ENCODE results near the gene TPRG1L.

The TPRG1L gene

DNA sequence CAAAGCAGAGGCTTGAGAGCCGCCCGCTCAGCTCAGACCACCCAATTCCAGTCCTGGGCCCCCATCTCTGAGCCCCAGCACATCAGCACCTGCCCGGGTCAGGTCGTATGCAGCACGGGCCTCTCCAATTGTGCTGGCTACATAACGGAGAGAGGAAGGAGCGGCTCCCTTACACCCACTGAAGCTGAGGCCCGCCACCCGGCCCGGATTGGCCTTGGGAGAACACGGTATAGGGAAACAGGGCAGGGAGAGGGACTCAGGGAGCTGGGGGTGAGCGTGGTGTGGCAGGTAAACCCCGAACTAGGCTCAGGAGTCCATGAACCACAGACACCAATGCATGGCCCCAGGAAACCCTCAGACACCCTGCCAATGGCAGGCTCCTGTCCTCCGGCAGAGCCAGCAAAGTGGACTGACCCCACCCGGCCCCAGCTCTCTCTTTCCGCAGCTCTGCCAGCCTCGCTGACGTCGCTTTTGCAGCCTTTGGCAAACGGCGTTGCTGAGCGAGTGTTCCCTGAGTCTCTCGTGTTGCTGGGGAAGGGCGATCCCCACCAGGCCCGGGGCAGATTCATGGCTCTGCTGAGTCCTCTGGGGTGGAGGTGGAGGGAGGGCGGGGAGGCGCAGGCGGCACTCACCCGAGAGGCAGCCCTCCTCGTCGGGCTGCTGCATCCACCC lies 30.0 kb upstream of the TPRG1L start:
- Histone ChIP-seq H2AFZ (ENCODE audit: low read depth, low read length) (no peak overlapping the region), H2BK5ac (ENCODE audit: low read depth, low read length, poor library complexity, severe bottlenecking) (no peak overlapping the region), H3K18ac (ENCODE audit: low read depth in 1 of 2, low read length in 2 of 2) (no peak overlapping the region), H3K23ac (ENCODE audit: low read length in 2 of 2) (no peak overlapping the region), H3K27ac (ENCODE audit: low read length, poor library complexity, severe bottlenecking) (no peak overlapping the region), H3K4ac (ENCODE audit: low read depth in 1 of 2, low read length in 2 of 2) (no peak overlapping the region), H3K36me3 (ENCODE audit: control insufficient read depth in 1 of 2, insufficient read depth in 2 of 2, low read depth in 1 of 2, low read length in 2 of 2) (no peaks in the 10 kb centered on the region), H3K9ac (ENCODE audit: low read length) (no peak overlapping the region), H2BK120ac (ENCODE audit: low read depth, low read length) (no peak overlapping the region), H3K9me3 (ENCODE audit: control insufficient read depth, low read length) (no peaks in the 10 kb centered on the region), H4K91ac (ENCODE audit: low read length) (no peak overlapping the region), H3K4me1 (ENCODE audit: control insufficient read depth, insufficient read depth, low read depth, low read length) (peaks cover 10% of the 10 kb centered on the region), H3K27me3 (ENCODE audit: control insufficient read depth in 1 of 2, insufficient read depth in 1 of 2, low read length in 2 of 2) (peaks cover 47 to 78% of the 10 kb centered on the region in 2 experiments), H3K14ac (ENCODE audit: low read length in 2 of 2) (no peak overlapping the region), H2BK15ac (ENCODE audit: low read depth, poor library complexity, severe bottlenecking) (no peak overlapping the region), H2AK5ac (ENCODE audit: low read length, severe bottlenecking) (no peak overlapping the region), H2BK12ac (ENCODE audit: low read length in 2 of 2) (no peak overlapping the region), H3K4me2 (ENCODE audit: low read length, poor library complexity, severe bottlenecking) (no peak overlapping the region), H3K4me3 (ENCODE audit: insufficient read depth in 1 of 2, low read depth in 1 of 2, low read length in 2 of 2) (no peak overlapping the region), H3K79me1 (replicated peaks; ENCODE audit: low read length, poor library complexity, severe bottlenecking) (no peaks in the 10 kb centered on the region), H4K8ac (ENCODE audit: low read length) (no peak overlapping the region)
- no peak for DNase-seq
- WGBS, result 91% methylated on average over 31 of the region's 31 CpGs

DNA sequence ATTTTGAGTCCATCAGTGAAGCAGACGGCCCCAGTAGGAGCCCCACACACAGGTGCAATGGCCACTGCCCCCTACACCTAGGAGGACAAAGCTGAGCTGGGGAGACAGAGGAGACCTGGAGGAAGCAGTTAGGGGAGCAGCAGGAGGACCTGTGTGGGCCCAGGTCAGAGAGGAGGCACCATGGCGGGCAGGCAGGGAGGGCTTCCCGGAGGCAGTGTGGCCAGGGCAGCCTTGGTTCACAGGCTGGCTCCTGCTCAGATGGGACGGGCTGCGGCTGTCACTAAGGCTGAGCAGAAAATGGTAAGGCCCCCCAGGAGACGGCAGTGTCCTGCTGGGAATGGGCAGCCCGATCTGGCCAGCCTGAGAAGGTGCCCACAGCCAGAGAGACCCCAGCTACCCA lies 28.9 kb upstream of the TPRG1L start:
- Histone ChIP-seq H2AK5ac (ENCODE audit: low read length, severe bottlenecking) (no peak overlapping the region), H3K4me1 (ENCODE audit: control insufficient read depth, insufficient read depth, low read depth, low read length) (no peaks in the 10 kb centered on the region), H2BK15ac (ENCODE audit: low read depth, poor library complexity, severe bottlenecking) (no peak overlapping the region), H4K91ac (ENCODE audit: low read length) (no peak overlapping the region), H3K4me2 (ENCODE audit: low read length, poor library complexity, severe bottlenecking) (no peak overlapping the region), H3K36me3 (ENCODE audit: control insufficient read depth in 1 of 2, insufficient read depth in 2 of 2, low read depth in 1 of 2, low read length in 2 of 2) (no peaks in the 10 kb centered on the region), H2BK12ac (ENCODE audit: low read length in 2 of 2) (no peak overlapping the region), H2AFZ (ENCODE audit: low read depth, low read length) (no peak overlapping the region), H2BK120ac (ENCODE audit: low read depth, low read length) (no peak overlapping the region), H3K4ac (ENCODE audit: low read depth in 1 of 2, low read length in 2 of 2) (no peak overlapping the region), H3K9me3 (ENCODE audit: control insufficient read depth, low read length) (no peaks in the 10 kb centered on the region), H3K27ac (ENCODE audit: low read length, poor library complexity, severe bottlenecking) (no peak overlapping the region), H3K79me1 (replicated peaks; ENCODE audit: low read length, poor library complexity, severe bottlenecking) (no peaks in the 10 kb centered on the region), H3K23ac (ENCODE audit: low read length in 2 of 2) (no peak overlapping the region), H3K14ac (ENCODE audit: low read length in 2 of 2) (no peak overlapping the region), H3K27me3 (ENCODE audit: control insufficient read depth in 1 of 2, insufficient read depth in 1 of 2, low read length in 2 of 2) (peaks cover 47 to 80% of the 10 kb centered on the region in 2 experiments), H3K9ac (ENCODE audit: low read length) (no peak overlapping the region), H3K4me3 (ENCODE audit: insufficient read depth in 1 of 2, low read depth in 1 of 2, low read length in 2 of 2) (no peak overlapping the region), H3K18ac (ENCODE audit: low read depth in 1 of 2, low read length in 2 of 2) (no peak overlapping the region), H4K8ac (ENCODE audit: low read length) (no peak overlapping the region), H2BK5ac (ENCODE audit: low read depth, low read length, poor library complexity, severe bottlenecking) (no peak overlapping the region)
- whole genome bisulfite sequencing, result 89% methylated on average over 6 of the region's 7 CpGs
- no peak for DNase-seq

DNA sequence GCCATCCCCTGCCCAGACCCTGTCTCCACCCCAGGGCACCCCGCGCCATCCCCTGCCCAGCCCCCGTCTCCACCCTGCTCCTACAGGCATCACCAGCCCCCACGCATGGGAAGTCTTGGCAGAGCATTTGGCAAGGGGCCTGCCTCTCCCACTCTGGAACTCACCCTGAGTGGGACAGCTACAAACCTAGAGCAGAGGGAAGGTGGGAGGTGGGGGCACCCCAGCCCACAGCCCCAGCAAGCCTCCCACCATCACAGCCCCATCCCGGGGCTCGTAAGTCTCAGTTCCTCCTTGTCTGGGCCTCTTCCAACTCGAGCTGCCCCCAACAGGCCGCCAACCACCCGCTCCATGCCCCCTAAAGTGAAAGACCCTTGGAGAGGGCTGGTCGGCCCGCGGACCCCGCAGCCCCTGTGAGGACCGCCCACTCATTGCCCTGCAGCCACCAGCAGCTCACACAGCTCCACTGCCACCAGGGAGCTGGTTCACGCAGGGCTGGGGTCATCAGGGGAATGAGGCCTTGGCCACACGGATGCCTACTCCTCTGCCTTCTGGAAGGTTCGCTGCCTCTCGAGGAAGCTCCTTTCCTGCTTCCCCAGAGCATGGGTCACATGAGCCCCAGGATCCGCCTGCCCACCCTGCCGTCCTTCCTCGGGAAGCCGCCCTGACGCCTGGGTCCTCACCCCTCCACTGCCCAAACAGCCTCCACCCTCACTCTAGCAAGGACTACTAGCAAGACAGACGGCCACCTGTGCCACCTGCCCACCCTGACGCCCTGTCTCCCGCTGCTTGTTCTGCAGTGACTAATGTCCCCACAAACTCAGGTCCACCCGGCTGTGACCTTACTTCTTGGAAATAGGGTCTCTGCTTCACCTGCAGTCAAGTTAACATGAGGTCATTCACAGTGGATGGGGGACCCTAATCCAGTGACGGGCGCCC lies 27.9 kb upstream of the TPRG1L start:
- no peak overlapping the region for H3K9ac ChIP-seq (ENCODE audit: low read length)
- WGBS, result 87% methylated on average over 25 of the region's 29 CpGs
- H4K8ac ChIP-seq (ENCODE audit: low read length), result no peak overlapping the region
- H2AK5ac ChIP-seq (ENCODE audit: low read length, severe bottlenecking), result no peak overlapping the region
- no peak for DNase-seq
- H2BK15ac ChIP-seq (ENCODE audit: low read depth, poor library complexity, severe bottlenecking), result no peak overlapping the region
- H3K18ac ChIP-seq (ENCODE audit: low read depth in 1 of 2, low read length in 2 of 2), result no peak overlapping the region
- peaks cover 52 to 81% of the 10 kb centered on the region in 2 experiments for H3K27me3 ChIP-seq (ENCODE audit: control insufficient read depth in 1 of 2, insufficient read depth in 1 of 2, low read length in 2 of 2)
- H3K4ac ChIP-seq (ENCODE audit: low read depth in 1 of 2, low read length in 2 of 2), result no peak overlapping the region
- no peaks in the 10 kb centered on the region for H3K4me1 ChIP-seq (ENCODE audit: control insufficient read depth, insufficient read depth, low read depth, low read length)
- H2BK12ac ChIP-seq (ENCODE audit: low read length in 2 of 2), result no peak overlapping the region
- H2BK5ac ChIP-seq (ENCODE audit: low read depth, low read length, poor library complexity, severe bottlenecking), result no peak overlapping the region
- H3K14ac ChIP-seq (ENCODE audit: low read length in 2 of 2), result no peak overlapping the region
- H3K23ac ChIP-seq (ENCODE audit: low read length in 2 of 2), result no peak overlapping the region
- H3K9me3 ChIP-seq (ENCODE audit: control insufficient read depth, low read length), result no peaks in the 10 kb centered on the region
- H3K79me1 ChIP-seq (replicated peaks; ENCODE audit: low read length, poor library complexity, severe bottlenecking), result no peaks in the 10 kb centered on the region
- H3K4me2 ChIP-seq (ENCODE audit: low read length, poor library complexity, severe bottlenecking), result no peak overlapping the region
- H2BK120ac ChIP-seq (ENCODE audit: low read depth, low read length), result no peak overlapping the region
- H3K27ac ChIP-seq (ENCODE audit: low read length, poor library complexity, severe bottlenecking), result no peak overlapping the region
- H2AFZ ChIP-seq (ENCODE audit: low read depth, low read length), result no peak overlapping the region
- H3K36me3 ChIP-seq (ENCODE audit: control insufficient read depth in 1 of 2, insufficient read depth in 2 of 2, low read depth in 1 of 2, low read length in 2 of 2), result no peaks in the 10 kb centered on the region
- no peak overlapping the region for H3K4me3 ChIP-seq (ENCODE audit: insufficient read depth in 1 of 2, low read depth in 1 of 2, low read length in 2 of 2)
- H4K91ac ChIP-seq (ENCODE audit: low read length), result no peak overlapping the region

DNA sequence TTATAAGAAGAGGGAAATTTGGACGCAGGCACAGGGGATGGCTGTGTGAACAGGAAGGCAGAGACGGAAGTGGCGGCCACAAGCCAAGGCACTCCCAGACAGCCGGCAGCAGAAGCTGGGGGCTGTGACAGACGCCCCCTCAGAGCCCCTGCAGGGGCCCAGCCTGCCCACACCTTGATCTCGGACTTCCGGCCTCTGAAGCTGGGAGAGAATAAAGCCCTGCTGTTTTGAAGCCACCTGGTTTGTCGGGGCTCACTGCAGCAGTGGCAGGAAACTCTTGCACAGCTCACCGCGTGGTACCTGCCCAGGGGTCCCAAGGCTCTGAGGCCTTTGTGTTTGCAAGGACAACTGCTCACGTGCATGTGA lies 27.2 kb upstream of the TPRG1L start:
- no peak overlapping the region for H3K4me3 ChIP-seq (ENCODE audit: insufficient read depth in 1 of 2, low read depth in 1 of 2, low read length in 2 of 2)
- no peak overlapping the region for H2BK120ac ChIP-seq (ENCODE audit: low read depth, low read length)

More for the DNA sequence above, 27.2 kb upstream of the TPRG1L start:
- Histone ChIP-seq H2BK15ac (ENCODE audit: low read depth, poor library complexity, severe bottlenecking) (no peak overlapping the region), H3K9ac (ENCODE audit: low read length) (no peak overlapping the region), H3K23ac (ENCODE audit: low read length in 2 of 2) (no peak overlapping the region), H2AK5ac (ENCODE audit: low read length, severe bottlenecking) (no peak overlapping the region), H2AFZ (ENCODE audit: low read depth, low read length) (no peak overlapping the region), H3K9me3 (ENCODE audit: control insufficient read depth, low read length) (no peaks in the 10 kb centered on the region), H2BK5ac (ENCODE audit: low read depth, low read length, poor library complexity, severe bottlenecking) (no peak overlapping the region), H4K91ac (ENCODE audit: low read length) (no peak overlapping the region), H3K14ac (ENCODE audit: low read length in 2 of 2) (no peak overlapping the region), H3K36me3 (ENCODE audit: control insufficient read depth in 1 of 2, insufficient read depth in 2 of 2, low read depth in 1 of 2, low read length in 2 of 2) (no peaks in the 10 kb centered on the region), H4K8ac (ENCODE audit: low read length) (no peak overlapping the region), H3K27me3 (ENCODE audit: control insufficient read depth in 1 of 2, insufficient read depth in 1 of 2, low read length in 2 of 2) (peaks cover 52 to 75% of the 10 kb centered on the region in 2 experiments), H3K18ac (ENCODE audit: low read depth in 1 of 2, low read length in 2 of 2) (no peak overlapping the region), H3K79me1 (replicated peaks; ENCODE audit: low read length, poor library complexity, severe bottlenecking) (no peaks in the 10 kb centered on the region), H3K27ac (ENCODE audit: low read length, poor library complexity, severe bottlenecking) (no peak overlapping the region), H3K4me1 (ENCODE audit: control insufficient read depth, insufficient read depth, low read depth, low read length) (no peaks in the 10 kb centered on the region), H3K4ac (ENCODE audit: low read depth in 1 of 2, low read length in 2 of 2) (no peak overlapping the region), H2BK12ac (ENCODE audit: low read length in 2 of 2) (no peak overlapping the region), H3K4me2 (ENCODE audit: low read length, poor library complexity, severe bottlenecking) (no peak overlapping the region)
- DNase-seq, result no peak
- WGBS, result 53% methylated on average over 11 of the region's 11 CpGs

All from mesenchymal stem cell (in vitro differentiated cells and primary cell).